ENCODE data around the gene HSD11B1L. TPM values are rescaled to one million over a fixed set of nuclear protein-coding genes. Genes with fewer than 3 reads are reported as not detected.

Gene HSD11B1L
- total RNA-seq, 1 experiment from 2014 or later, result 6.0 TPM

- TF ChIP-seq CTCF (IDR thresholded peaks at IDR 0.05 in 2 of 3, conservative IDR thresholded peaks at IDR 0.05 in 1 of 3; ENCODE audit: borderline replicate concordance in 1 of 3, insufficient read depth in 1 of 3, low read depth in 2 of 3, low read length in 2 of 3) (no peak), YY1 (IDR thresholded peaks at IDR 0.05; ENCODE audit: extremely low read depth, insufficient replicate concordance, low read depth, low read length) (no peak), POLR2A (IDR thresholded peaks at IDR 0.05; ENCODE audit: borderline replicate concordance, extremely low read depth, insufficient read depth, insufficient read length) (no peak), EZH2 (IDR thresholded peaks at IDR 0.05) (no peak)
These were observed 28.6 kb upstream of the HSD11B1L start (continued) for GRCh38 chr19:5652261-5652660.

GRCh38 chr19:5654931-5655330 is 25.9 kb upstream of the HSD11B1L start:
- Histone ChIP-seq H3K9ac (ENCODE audit: low read length) (no peak overlapping the region), H4K20me1 (ENCODE audit: insufficient read depth) (0 out of 2 replicates have a peak, but pooled peaks cover 3% of the 10 kb centered on the region), H3K79me2 (ENCODE audit: insufficient read depth, low read length) (peaks cover 56% of the 10 kb centered on the region), H3K36me3 (ENCODE audit: control insufficient read depth in 1 of 2, insufficient read depth in 2 of 2, low read length in 2 of 2) (peaks cover 59 to 77% of the 10 kb centered on the region in 2 experiments), H3K27me3 (ENCODE audit: insufficient read depth, low read length) (no peaks in the 10 kb centered on the region), H3K9me3 (ENCODE audit: control insufficient read depth in 1 of 2, insufficient read depth in 1 of 2, low read depth in 1 of 2, low read length in 2 of 2) (no peaks in the 10 kb centered on the region), H2AFZ (ENCODE audit: low read depth, low read length, poor library complexity, severe bottlenecking) (no peak overlapping the region), H3K9me2 (ENCODE audit: insufficient read depth) (no peaks in the 10 kb centered on the region), H3K27ac (ENCODE audit: low read depth, low read length) (no peak overlapping the region), H3K4me3 (replicated peaks in 1 of 2; ENCODE audit: low read depth in 1 of 2, low read length in 2 of 2) (no peak overlapping the region), H3K4me2 (ENCODE audit: low read length) (no peak overlapping the region), H3K4me1 (ENCODE audit: control insufficient read depth in 1 of 2, insufficient read depth in 2 of 2, low read length in 2 of 2) (no peaks in the 10 kb centered on the region)
- ATAC-seq (no peak), DNase-seq (ENCODE audit: low read depth, low spot score) (no peak)
- CTCF ChIA-PET, result no interaction called here
- no TSS peak for BruUV-seq (replicated peaks)
- RAD21 ChIA-PET (ENCODE audit: low non-redundant PET in 1 of 2, low total read pairs in 2 of 2, uncharacterized antibody in 2 of 2, unreplicated experiment in 2 of 2), result no interaction called here
- TF ChIP-seq TCF7L2 (IDR thresholded peaks at IDR 0.05; ENCODE audit: borderline replicate concordance, extremely low read depth, insufficient read depth, insufficient read length), result no peak
- TF ChIP-seq POLR2A (IDR thresholded peaks at IDR 0.05; ENCODE audit: borderline replicate concordance, extremely low read depth, insufficient read depth, insufficient read length), result no peak
- no peak for TF ChIP-seq MAX (IDR thresholded peaks at IDR 0.05)
- no peak for TF ChIP-seq ATF3 (IDR thresholded peaks at IDR 0.05)
- no peak for TF ChIP-seq ELF1 (IDR thresholded peaks at IDR 0.05; ENCODE audit: borderline replicate concordance, low read depth)
- no peak for TF ChIP-seq FOSL1 (IDR thresholded peaks at IDR 0.05; ENCODE audit: low read depth)
- no peak for TF ChIP-seq ZNF274 (IDR thresholded peaks at IDR 0.05; ENCODE audit: low read depth, low read length)
- no peak for TF ChIP-seq EZH2 (IDR thresholded peaks at IDR 0.05)
- TF ChIP-seq CEBPB (IDR thresholded peaks at IDR 0.05; ENCODE audit: low read depth), result no peak
- TF ChIP-seq RAD21 (IDR thresholded peaks at IDR 0.05; ENCODE audit: low read depth), result no peak
- no peak for TF ChIP-seq CBX3 (IDR thresholded peaks at IDR 0.05; ENCODE audit: low read depth)
- no peak for TF ChIP-seq POLR2AphosphoS5 (IDR thresholded peaks at IDR 0.05; ENCODE audit: low read depth, low read length)
- POLR2A ChIA-PET, result interaction anchor here (1.2 kb wide), 1 partner anchor 32 kb away, joined by 3 read pairs; the partner anchor contains the start of gene SAFB
- intact Hi-C loops (cut with micrococcal nuclease), result no loop called here
